Mucosa of gallbladder (tissue), 1 donor: ENCODE results near the gene PHLPP2. TPM values are rescaled to one million over a fixed set of nuclear protein-coding genes. Genes with fewer than 3 reads are reported as not detected.

ENCODE experiments used
- DNase-seq: peaks from one replicate; pipeline ENCODE4 v3.0.0-alpha.2; 2020; ENCODE audit warnings: low spot score
- total RNA-seq: library from RNA; stranded (reverse); gene quantifications from one replicate; pipeline ENCODE4 v1.2.1, GENCODE V29; 2021
- donor health status: DM: no; HTN: no; CAD: no.

The PHLPP2 gene, protein sequence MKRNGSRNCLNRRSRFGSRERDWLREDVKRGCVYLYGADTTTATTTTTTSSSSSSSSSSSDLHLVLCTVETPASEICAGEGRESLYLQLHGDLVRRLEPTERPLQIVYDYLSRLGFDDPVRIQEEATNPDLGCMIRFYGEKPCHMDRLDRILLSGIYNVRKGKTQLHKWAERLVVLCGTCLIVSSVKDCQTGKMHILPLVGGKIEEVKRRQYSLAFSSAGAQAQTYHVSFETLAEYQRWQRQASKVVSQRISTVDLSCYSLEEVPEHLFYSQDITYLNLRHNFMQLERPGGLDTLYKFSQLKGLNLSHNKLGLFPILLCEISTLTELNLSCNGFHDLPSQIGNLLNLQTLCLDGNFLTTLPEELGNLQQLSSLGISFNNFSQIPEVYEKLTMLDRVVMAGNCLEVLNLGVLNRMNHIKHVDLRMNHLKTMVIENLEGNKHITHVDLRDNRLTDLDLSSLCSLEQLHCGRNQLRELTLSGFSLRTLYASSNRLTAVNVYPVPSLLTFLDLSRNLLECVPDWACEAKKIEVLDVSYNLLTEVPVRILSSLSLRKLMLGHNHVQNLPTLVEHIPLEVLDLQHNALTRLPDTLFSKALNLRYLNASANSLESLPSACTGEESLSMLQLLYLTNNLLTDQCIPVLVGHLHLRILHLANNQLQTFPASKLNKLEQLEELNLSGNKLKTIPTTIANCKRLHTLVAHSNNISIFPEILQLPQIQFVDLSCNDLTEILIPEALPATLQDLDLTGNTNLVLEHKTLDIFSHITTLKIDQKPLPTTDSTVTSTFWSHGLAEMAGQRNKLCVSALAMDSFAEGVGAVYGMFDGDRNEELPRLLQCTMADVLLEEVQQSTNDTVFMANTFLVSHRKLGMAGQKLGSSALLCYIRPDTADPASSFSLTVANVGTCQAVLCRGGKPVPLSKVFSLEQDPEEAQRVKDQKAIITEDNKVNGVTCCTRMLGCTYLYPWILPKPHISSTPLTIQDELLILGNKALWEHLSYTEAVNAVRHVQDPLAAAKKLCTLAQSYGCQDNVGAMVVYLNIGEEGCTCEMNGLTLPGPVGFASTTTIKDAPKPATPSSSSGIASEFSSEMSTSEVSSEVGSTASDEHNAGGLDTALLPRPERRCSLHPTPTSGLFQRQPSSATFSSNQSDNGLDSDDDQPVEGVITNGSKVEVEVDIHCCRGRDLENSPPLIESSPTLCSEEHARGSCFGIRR (N-terminal part only)
- 10.1 TPM for total RNA-seq

DNA sequence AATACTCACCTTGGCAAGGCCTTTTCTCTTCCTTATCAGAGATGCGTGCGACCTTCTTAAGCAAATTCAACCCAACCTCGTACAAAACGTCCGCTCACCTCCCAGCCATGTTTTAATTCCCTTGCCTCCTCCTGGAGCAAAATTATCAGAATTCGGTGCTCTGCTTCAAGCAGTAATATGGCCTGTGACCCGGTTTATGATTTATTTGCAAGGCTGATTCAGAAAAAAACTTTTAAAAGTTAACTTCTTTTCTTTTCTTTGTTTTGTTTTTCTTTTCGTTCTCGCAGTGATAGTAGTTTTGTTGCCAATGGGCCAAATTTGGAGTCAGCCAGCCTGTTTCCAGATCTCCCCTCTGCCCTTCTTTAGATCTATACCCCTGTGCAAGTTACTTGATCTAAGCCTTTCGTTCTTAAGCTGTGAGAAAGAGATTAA lies at the start of gene PHLPP2:
TSS of gene PHLPP2 (minus strand) at position 382 of the 432 bp plus-strand sequence. CDS start 9,906 bp downstream, outside the sequence.
- DNase-seq: no peak

DNA sequence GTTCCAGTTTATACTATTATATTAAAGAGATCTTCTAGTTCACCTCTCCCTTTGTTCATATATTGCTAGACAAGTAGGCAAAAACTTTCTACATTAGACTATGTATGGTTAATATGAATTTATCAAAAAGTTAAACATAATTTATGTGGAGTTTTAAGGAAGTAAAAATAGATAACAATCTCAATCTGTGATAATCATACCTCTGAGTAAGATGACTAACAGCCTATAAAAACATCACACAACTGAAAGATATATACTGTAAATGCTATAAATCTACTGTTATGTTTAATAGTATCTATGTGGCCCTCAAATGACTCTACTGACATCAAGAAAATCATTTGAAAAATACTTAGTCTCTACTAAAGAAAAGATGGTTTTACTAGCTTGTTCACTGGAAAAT lies 47.1 kb upstream of the PHLPP2 start:
- DNase-seq: no peak

DNA sequence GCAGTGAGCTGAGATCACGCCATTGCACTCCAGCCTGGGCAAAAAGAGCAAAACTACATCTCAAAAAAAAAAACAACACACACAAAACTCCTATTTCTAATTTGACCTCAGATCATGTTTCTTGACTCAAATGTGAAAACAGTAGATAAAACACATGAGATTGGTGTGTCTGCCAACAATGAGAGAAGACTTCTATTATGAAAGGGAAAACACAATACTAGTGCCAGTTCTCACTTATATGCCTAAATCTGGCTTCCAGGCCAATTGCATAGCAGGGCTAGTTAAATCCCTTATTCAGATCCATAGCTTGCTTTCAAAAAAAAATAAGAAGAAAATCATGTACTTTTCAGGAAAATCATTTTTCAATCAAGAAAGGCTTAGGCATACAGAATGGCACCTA lies 44.7 kb upstream of the PHLPP2 start:
- no peak for DNase-seq

DNA sequence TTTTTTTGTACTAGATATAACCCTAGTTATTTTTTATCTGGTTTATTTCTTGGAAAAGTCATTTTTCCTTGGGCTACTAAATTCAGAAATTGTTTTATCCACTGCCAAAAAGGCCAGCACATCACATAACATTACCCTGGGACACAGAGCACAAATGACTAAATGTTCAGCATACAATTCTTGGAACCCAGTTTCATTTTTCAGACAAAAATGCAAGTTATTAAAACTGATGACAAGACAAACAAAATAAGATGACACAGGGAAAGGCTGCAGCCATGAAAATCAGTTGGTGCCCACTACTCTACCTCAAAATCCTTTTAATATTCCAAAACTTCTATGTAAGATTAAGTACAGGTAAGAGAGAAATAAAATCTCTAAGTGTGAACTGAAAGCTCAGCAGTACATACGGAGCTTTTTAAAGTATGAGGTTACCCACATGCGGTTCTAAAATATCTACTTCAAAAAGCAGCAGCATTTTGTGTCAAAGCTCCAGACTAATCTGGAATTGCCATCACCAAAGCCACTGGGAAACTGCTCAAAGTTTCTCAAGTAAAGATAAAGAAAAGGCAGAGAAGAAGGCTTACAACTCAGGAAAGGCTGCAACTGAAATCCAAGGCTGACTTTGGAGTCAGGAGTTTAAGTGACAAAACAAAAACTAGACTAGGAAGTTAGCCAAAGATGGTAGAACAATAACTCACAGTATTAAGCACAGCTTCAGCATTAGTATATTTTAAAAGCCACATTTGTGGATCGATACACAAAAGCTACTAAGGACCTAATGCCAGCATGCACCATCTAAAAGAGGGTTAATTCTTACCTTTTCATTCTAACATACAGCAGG lies 42.8 kb upstream of the PHLPP2 start:
- no peak for DNase-seq

DNA sequence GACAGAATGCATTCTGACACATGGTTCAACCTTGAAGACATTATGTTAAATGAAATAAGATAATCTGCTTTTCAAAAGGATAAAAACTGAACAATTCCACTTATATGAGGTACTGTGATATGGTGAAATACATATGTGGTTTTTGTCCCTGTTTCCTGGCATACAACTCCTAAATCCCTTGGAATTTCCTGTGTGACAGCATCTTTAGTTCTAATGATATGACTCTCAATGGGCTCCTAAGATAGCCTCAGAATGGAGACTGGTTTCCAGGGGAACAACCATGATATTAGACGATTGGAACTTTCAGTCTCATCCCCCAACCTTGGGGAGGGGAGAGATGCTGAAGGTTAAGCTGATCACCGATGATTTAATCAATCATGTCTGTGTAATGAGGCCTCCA lies 37.7 kb upstream of the PHLPP2 start:
- no peak for DNase-seq

DNA sequence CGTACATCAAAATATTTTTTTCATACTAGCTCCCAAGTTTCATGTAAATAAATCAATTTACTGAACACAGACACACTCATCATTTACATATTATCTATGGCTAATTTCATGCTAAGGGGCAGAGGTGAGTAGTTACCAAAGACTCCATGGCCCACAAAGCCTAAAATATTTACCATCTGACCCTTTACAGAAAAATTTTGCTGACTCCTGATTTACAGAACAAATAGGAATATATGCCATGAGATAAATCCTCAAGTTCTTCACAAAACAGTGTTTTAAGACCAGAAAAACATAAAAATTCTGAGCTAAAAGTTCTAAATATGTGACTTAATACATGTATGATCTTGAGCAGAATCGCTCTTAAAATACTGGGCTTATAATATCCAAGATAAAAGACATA lies 36.6 kb upstream of the PHLPP2 start:
- DNase-seq: no peak

DNA sequence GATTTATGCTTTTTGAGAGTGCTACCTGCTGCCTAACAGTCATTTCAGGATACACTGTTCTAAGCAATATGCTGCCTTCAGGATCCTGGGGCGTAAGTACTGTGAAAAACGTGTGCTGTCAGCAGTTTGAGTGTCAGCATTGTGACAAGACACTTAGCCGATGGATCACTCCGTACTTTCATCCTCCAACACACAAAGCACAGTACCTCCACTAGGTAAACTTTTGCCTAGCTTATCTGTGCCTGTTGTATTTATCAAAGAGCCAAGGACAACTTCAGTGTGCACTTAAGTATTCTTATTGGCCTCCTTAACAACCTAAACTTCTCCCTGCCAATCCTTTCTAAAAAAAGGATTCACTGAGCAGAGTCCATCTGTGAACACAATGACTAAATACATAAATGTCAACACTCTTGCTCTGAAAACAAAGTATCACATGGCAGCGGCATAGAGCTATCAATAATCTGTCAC lies 33.8 kb upstream of the PHLPP2 start:
- no peak for DNase-seq

DNA sequence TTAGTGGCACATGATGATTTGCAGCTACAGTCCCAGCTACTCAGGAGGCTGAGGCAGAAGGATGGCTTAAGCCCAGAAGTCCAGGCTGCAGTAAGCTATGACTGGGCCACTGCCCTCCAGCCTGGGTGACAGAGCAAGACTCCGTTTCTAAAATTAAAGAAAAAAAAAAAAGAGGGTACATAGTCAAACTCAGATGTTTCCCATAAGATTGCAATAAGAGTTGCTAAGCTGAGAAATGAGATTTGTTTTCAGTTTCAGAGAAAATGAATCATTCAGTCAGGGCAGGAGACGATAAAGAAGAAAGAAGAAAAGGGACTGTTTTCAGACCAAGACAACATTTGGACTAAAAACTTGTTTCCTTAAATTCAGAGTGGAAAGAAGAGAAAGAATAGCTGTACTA lies 30.2 kb upstream of the PHLPP2 start:
- no peak for DNase-seq

DNA sequence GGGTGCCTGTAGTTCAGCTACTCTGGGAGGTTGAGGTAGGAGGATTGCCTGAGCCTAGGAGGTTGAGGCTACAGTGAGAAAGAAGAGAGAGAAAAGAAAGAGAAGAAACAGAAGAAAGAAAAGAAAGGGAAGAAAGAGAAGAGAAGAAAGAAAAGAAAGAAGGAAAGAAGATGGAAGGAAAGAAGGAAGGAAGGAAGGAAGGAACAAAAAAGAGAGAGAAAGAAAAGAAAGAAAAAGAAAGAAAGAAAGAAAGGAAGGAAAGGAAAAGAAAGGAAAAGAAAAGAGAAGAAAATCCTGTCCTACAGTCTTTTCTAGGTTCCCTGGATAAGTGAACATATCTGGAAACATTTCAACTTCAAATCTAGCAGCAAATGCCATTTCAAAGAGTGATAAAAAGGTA lies 29.6 kb upstream of the PHLPP2 start:
- DNase-seq: no peak

DNA sequence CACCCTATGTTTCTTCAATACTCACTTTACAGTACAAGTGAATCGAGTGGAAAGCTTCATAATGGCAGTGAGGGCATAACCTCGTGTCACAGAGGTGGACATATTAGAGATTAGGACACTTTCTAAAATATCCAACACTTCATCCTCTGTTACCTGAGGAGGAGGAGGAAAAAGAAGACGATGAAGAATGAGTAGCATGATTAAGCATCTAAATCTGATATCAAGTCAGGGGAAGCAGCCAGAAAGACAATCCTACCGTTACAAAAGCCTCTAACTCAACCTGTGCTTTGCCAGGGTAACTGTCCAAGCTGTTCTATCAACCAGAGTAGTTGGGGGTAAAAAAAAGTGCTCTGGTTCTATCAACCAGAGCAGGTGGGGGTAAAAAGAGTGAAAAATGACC lies 23.7 kb upstream of the PHLPP2 start:
- DNase-seq: no peak

DNA sequence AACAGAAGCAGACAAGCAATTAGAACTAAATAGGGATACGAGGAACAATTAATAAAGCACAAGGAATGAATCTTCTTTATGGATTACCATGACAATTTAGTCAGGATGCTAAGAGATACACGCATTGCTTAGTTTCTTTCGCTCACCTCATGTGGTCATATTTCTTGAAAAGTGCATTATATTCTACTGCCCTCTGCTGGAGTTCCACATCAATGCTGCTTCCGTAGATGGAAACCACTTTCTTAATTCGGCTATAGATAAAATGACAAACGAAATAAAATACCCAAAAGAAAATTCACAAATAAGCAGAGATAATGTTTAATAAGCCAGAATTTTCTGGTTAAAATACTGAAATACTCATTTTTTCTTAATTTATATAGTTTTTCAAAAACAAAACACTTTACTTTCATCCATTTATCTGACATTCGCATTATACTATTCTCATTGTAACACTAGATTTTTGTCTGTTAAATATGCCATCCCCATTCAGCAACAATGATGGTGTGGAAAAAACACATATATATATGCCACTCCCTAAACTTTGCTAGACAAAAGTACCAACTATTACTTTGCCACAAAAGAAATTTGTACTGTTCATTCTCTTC lies 22.0 kb upstream of the PHLPP2 start:
- no peak for DNase-seq

DNA sequence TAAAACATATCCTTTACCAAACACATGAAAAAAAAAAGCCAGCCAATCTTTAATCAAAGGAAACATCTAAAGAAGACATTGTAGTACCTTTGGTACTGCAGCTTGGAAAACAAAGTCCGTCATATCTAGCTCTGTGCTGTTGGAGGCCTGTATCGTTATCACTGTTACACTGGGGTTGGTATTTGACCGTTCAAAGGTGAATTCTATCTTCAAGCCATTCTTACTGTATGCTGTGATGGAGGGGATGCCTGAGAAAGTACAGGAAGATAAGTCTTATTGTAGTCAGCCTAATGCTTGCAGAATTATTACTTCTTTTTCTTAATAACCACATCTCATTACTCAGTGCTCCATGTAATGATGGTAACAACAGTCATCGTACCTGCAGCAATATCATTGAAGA lies 14.4 kb upstream of the PHLPP2 start:
- no peak for DNase-seq

DNA sequence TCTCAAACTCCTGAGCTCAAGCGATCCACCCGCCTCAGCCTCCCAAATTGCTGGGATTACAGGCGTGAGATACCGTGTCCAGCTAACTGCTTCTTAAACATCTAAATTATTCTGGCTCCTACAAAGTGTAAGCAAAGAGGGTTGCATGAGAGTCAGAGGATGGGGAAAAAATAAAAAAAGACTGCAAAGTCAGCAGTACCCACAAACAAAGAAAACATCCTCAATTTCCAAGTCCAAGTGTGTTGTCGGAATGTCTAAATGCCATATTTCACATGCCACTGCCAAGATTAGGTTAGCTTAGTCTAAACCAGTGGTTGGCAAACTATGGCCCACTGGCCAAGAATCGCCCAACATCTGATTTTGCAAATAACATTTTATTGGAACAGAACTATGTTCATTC lies 13.0 kb upstream of the PHLPP2 start:
- DNase-seq: no peak

DNA sequence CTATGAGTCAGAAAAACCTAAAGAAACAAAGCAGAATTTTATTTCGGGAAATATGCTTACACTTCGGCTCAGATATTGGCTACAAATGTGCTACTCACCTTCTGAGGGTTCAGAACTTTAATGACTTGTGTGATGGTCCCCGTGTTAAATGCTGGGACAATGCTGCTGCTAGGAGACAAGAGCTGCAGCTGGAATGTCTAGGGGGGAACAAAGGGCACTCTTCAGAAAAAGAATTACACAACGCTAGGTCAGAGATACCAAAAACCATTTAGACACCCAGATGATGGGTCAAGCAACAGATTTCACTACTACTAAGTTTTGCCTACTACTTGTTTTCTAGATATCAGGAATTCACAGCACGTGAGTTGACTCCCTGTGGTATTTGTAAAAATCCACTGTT lies 10.0 kb upstream of the PHLPP2 start:
- no peak for DNase-seq

DNA sequence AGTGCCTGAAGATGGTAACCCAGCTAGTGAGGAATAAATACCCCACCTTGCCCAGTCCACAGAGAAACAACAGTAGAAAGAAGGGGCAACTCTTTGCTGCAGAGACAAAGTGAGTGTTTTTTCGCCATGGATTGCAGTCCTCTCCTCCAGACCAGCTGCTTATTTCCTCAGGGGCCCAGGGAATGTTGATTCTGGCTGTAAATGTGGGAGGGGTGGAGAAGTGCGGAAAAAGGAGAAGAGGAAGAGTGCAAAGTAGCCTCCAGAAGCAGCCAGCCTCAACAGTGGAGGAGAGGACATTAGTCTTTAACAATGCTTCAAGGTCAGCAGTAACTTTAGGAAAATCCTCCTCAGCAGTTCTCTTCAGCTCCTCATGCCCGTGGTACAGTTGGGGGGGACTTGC lies 8.1 kb upstream of the PHLPP2 start:
- DNase-seq: no peak

DNA sequence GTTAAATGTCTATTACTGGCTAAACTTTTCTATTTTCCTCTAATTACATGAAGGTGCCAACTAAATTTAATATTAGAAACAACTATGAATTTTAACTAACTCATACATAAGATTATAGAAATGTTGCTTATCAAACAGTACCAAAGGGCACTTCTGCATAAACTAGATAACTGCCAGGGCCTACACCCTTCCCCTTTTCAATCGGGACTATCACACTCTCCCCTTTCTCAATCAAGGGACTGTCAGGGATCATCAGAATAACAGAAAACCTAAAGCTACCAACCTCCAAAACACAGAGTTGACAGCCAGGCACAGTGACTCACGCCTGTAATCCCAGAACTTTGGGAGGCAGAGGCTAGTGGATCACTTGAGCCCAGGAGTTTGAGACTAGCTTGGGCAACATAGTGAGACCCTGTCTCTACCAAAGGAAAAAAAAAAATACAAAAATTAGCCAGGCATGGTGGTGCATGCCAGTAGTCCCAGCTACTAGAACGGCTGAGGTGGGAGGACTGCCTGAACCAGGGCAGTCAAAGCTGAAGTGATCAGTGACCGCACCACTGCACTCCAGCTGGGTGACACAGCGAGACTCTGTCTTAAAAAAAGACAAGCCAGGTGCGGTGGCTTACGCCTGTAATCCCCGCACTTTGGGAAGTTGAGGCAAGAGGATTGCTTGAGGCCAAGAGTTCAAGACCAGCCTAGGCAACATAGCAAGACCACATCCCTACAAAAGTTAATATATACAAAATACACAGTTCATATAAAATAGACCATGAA lies 3.2 kb upstream of the PHLPP2 start:
- DNase-seq: no peak

DNA sequence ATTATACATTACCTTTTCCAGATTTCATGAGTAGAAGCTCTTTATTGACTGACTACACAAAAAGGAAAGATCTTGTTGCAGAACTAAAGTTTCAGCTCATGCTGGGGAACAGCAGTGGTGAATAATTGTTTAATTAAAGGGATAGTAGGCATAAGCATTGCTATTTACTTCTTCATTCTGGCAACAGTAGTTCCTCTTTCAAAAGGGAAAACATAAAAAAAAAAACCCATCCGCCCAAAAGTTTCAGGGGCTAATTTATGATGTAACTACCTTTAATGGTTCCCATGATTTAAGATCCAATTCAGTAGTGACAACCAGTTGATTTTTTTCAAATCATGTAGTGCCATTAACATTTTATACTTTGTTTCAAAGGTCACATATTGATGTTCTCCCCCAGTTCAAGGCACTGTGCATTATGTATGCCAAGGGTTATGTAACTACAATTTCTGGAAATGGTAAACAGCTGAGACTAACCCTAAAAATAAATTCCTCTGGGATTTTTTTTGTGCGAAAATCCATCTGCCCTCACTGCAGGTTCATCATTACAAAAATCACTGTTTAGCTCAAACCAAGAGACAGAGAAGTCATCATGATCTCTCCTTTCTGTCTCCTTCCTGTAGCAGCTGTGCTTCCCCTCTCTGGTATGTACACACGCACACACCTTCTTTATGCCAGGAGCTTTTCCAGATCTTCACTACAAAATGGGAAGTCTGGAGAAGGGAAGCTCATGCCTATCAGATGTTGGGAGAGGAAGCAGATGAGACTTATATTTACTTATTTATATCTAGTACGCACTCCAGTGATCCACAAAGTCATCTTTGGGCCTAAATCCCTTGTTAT lies 2.2 kb upstream of the PHLPP2 start:
- no peak for DNase-seq

DNA sequence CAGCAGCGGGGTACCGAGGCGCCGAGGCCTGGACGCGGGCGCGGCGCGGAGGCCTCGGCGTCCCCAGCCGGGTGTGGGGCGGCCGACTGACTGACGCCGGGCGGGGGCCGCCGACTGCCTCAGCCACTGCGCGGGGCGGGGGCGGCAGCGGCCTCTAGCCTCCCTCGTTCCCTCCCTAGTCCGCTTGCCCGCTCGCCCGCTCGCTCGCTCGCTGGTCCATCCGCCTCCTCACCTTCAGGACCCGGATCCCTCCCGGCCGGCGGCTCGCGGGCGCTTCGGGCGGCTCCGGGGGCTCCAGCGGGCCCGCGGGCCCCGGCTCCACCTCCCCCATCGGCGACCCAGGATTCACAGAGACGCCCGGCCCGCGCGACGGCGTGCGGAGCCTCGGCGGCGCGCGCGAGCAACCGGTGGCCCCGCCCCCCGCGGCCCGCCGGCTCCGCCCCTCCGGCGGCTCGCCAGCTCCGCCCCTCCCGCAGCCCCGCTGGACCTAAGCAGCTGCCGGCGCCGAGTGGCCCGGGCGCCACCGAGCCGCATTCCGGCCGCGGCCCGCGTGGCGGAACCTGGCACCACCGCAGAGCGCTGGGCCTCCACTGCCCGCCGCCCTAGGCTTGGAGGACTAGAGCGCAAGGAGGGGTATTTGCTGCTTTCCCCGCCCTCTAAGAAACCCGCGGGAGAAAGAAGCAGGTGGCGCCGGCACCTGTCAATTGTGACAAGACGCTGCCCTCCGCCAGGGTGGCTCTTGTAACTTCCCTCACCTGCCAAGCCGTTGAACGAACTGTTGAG lies 773 bp downstream of the PHLPP2 start:
- peak; percentile 75 for DNase-seq
